ENCODE results near the gene ZRANB3. TPM values are rescaled to one million over a fixed set of nuclear protein-coding genes. Genes with fewer than 3 reads are reported as not detected.

Gene ZRANB3
- total and polyA plus RNA-seq, 2 donors (not counting 3 experiments of a cell fraction or from before 2014, with no cell fraction given): 2.2 to 6.0 TPM

DNA sequence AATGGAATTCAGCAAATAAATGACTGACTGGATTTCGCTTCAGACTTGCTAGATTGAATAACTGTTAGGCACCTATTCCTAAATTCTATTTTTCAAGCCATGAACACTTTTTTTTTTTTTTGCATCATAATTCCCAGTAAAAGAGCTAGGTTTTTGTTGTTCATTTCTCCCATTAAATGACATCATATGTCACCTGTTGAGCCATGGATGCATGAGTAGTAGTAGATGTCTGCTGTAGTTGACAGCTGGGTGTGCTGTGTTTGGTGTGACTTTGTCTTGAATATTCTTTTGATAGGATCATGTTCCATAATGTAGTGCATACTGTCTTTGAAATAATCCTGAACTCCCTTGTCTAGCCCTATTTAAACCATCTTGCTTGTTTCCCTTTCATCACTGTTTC is 363.7 kb downstream of the ZRANB3 start:
- CTCF ChIA-PET: interaction anchor here (1.5 kb wide), 1 partner anchor 9 kb away, joined by 3 read pairs; no protein-coding TSS in a partner anchor
- no peaks in the 10 kb centered on the region for H4K20me1 ChIP-seq (replicated peaks; ENCODE audit: control insufficient read depth, extremely low read depth, insufficient read depth, low read length)
- dilution Hi-C loops (cut with MboI; ENCODE audit: extremely low pct_ligation_motif_present, low sequenced_read_pairs) (no loop called here), intact Hi-C loops (cut with micrococcal nuclease) (loop anchor here (10.0 kb wide), 1 partner anchor 162 kb away; no protein-coding TSS in a partner anchor)
- H3K9me3 ChIP-seq (replicated peaks; ENCODE audit: control insufficient read depth, insufficient read depth, low read length): no peaks in the 10 kb centered on the region
- H3K4me1 ChIP-seq (ENCODE audit: control insufficient read depth, extremely low read depth, insufficient read depth, low read length): no peaks in the 10 kb centered on the region
- no peak overlapping the region for H3K4me3 ChIP-seq (replicated peaks in 1 of 3; ENCODE audit: insufficient read depth in 1 of 3, low read depth in 1 of 3, low read length in 3 of 3)
- no TSS peak for BruUV-seq (replicated peaks)
- POLR2A ChIA-PET: no interaction called here
- H3K79me2 ChIP-seq (ENCODE audit: control insufficient read depth, insufficient read depth, low read length): no peaks in the 10 kb centered on the region
- no peak for DNase-seq (ENCODE audit: low read depth, low spot score)
- peaks cover 14% of the 10 kb centered on the region in 2 experiments for H3K36me3 ChIP-seq (ENCODE audit: control insufficient read depth in 2 of 2, extremely low read depth in 1 of 2, insufficient read depth in 2 of 2, low read length in 2 of 2)
- H3K27ac ChIP-seq (ENCODE audit: insufficient read depth, low read depth, low read length): no peak overlapping the region
- TF ChIP-seq JUN (IDR thresholded peaks at IDR 0.05; ENCODE audit: borderline replicate concordance, insufficient read depth, insufficient read length, low read depth) (no peak), GATA2 (IDR thresholded peaks at IDR 0.05; ENCODE audit: insufficient read depth, insufficient read length, low read depth, low read length) (no peak), EZH2 (IDR thresholded peaks at IDR 0.05; ENCODE audit: borderline replicate concordance, low read depth, low read length, severe bottlenecking) (no peak), POLR2AphosphoS5 (IDR thresholded peaks at IDR 0.05; ENCODE audit: insufficient read depth, low read depth, low read length) (no peak), POLR2A (IDR thresholded peaks at IDR 0.05; ENCODE audit: low read depth, low read length) (no peak), FOS (IDR thresholded peaks at IDR 0.05; ENCODE audit: borderline replicate concordance, insufficient read depth, low read length) (no peak), MYC (IDR thresholded peaks at IDR 0.05; ENCODE audit: low read depth, low read length) (no peak)
- TF ChIP-seq, protein P1, sequence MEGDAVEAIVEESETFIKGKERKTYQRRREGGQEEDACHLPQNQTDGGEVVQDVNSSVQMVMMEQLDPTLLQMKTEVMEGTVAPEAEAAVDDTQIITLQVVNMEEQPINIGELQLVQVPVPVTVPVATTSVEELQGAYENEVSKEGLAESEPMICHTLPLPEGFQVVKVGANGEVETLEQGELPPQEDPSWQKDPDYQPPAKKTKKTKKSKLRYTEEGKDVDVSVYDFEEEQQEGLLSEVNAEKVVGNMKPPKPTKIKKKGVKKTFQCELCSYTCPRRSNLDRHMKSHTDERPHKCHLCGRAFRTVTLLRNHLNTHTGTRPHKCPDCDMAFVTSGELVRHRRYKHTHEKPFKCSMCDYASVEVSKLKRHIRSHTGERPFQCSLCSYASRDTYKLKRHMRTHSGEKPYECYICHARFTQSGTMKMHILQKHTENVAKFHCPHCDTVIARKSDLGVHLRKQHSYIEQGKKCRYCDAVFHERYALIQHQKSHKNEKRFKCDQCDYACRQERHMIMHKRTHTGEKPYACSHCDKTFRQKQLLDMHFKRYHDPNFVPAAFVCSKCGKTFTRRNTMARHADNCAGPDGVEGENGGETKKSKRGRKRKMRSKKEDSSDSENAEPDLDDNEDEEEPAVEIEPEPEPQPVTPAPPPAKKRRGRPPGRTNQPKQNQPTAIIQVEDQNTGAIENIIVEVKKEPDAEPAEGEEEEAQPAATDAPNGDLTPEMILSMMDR (IDR thresholded peaks at IDR 0.05; ENCODE audit: extremely low read depth in 1 of 2, insufficient read depth in 1 of 2, low read depth in 1 of 2, low read length in 2 of 2): no peak
- TF ChIP-seq, protein P2, sequence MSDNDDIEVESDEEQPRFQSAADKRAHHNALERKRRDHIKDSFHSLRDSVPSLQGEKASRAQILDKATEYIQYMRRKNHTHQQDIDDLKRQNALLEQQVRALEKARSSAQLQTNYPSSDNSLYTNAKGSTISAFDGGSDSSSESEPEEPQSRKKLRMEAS (IDR thresholded peaks at IDR 0.05; ENCODE audit: insufficient read depth, insufficient read length): no peak
- H2AFZ ChIP-seq (ENCODE audit: low read depth, low read length): no peak overlapping the region
- no peak for FAIRE-seq
- no peaks in the 10 kb centered on the region for H3K9me1 ChIP-seq (replicated peaks; ENCODE audit: control insufficient read depth, extremely low read depth, insufficient read depth, low read length)
- no peaks in the 10 kb centered on the region for H3K27me3 ChIP-seq (ENCODE audit: control insufficient read depth in 2 of 2, insufficient read depth in 2 of 2, low read length in 2 of 2)
- H3K4me2 ChIP-seq (ENCODE audit: insufficient read depth, low read length): no peak overlapping the region
- H3K9ac ChIP-seq (replicated peaks; ENCODE audit: extremely low read depth, insufficient read depth, low read length): no peak overlapping the region

All from endothelial cell of umbilical vein (primary cell).